Stimulated activated CD4-positive, alpha-beta T cell treated with anti-CD3 and anti-CD28 coated beads, Interleukin-15, amount 100 ng/mL, for 24 hours (primary cell): ENCODE data around the gene DLK2.
"Not testable (repeated sequence)": the region's sequence is repeated elsewhere in the genome, so short reads cannot be mapped to it uniquely, and the experiment has no call there.

ENCODE experiments used
- DNase-seq: peaks from one replicate; pipeline ENCODE4 v3.0.0-alpha.2; 2020

DLK2 gene, protein sequence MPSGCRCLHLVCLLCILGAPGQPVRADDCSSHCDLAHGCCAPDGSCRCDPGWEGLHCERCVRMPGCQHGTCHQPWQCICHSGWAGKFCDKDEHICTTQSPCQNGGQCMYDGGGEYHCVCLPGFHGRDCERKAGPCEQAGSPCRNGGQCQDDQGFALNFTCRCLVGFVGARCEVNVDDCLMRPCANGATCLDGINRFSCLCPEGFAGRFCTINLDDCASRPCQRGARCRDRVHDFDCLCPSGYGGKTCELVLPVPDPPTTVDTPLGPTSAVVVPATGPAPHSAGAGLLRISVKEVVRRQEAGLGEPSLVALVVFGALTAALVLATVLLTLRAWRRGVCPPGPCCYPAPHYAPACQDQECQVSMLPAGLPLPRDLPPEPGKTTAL

DNA sequence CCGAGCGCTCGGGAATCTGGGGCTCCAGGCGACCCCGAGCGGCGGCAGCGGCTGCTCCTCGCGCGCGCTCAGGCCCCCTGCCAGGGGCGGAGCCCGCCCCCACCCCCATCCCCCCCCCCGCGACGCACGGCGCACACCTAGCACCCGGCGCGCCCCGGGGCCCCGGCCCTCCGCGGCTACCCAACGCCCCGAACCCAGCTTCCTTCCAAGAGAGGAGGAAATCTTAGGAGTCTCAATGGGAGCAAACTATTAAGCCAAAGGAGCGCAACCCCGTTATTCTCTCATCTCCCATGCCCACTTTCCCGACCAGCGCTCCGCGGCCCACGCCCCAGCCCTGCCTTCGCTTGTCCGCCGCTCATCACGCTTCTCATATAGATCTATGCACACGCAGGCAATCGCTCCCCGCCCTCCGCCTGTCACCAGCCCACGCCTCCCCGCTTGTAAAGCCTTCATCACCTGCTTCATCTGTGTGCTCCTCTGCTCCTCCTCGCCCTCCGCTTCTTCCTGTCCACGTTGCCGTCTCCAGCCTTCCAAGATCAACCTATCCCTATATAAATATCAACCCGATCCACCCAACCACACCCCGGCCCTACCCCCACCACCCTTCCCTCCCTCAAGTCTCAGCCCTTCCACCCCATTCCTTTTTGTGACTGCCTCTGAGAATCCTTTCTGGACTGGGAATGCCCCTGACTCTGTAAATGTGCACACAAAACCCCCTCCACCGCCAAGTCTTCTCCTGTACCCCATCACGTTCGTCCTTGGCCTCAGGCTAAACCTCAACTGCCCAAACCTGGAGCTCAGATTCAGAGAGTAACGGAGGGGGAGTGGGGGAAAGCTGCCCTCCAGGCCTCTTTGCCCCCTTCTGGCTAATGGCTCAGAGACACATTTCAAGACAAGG is at the start of gene DLK2:
Gene DLK2 (minus strand): TSS at position 18 of the 898 bp plus-strand sequence. CDS start 723 bp downstream, outside the sequence.
- peak; percentile 76 for DNase-seq

DNA sequence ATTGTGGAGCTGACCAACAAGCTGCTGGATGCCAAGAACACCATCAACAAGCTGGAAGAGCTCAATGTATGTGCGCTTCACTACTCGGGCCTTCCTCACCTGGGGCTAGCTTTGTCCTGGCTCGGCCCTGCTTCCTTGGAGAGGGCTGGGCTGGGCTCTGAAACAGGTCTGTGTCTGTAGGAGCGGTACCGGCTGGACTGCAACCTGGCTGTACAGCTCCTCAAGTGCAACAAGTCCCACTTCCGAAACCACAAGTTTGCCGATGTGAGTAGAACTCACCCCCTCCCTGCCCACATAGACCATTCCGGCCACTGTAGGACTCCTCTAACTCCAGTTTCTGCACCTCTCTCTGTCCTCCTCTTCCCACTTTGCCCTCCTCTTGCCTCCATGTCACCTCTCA is 48.1 kb upstream of the DLK2 start:
- DNase-seq: no peak

DNA sequence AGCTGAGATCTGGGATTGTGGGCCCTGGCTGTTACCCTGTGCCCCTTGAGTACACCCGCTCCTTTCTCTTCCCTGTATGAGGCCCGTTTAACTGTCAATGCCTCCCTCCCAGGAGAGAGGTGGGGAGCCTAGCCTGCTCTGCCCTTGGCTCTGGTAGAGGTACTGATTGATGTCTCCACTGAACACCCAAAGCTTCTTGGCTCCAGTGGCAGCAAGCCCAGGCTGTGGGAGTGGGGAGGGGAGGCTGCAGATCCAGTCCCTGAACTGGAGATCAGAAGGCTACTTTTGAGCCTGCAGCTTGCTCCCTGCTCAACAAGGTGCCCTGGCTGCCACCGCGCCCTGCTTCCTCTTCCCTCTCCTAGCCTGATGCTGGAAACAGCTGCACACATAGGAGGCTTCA is 47.3 kb upstream of the DLK2 start:
- no peak for DNase-seq

DNA sequence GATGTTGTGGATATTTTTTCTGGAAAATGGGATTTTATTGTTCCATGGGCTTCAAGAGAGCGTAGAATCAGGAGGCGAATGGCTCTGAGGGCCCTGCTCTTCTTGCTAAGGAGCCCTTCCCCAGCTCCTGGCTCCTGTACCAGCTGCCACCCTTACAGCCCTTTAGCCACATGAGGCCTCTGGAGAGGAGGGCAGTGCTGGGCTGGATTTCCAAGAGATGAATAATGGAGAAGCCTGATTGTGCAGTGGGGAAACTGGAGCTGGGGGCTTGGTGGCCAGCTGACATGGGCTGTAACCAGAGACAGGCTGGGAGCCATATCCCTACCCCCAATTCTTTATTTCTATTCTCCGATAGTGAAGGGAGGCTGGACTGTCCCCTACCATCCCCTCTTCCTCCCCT is 45.6 kb upstream of the DLK2 start:
- DNase-seq: no peak

DNA sequence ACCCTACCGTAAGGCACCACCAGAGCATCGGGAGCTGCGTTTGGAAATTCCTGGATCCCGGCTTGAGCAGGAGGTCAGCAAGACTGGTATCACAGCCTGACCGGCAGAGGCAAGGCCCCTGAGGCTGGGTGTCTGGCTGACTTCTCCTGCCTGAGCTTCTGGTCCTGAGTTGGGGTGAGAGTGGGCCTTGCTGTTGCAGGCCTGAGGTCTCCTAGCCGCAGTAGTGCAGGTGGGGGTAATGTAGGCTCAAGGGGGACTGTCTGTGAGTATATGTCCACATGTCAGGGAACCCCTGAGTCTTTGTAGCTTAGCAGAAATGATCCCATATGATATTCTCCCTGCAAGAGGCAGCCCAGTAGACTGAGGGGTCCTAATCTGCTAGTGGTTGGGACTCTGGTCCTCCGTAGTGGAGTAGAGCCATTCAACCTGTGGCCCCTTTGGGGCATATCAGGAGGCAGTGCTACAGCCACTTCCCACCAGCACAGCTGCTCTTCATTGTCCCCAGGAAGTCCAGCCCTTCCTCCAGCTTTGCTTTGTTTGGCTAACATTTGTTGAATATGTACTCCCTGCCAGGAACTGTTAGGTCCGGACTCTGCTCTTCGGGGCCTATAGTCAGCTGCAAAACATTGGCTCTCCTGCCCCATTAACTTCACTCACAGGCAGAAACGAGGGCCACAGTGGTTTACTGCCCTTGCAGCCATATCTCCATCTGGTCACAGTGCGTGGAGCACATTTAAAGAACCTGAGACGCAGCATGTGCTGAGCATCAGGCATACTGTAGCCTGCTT is 43.9 kb upstream of the DLK2 start:
- DNase-seq: no peak

DNA sequence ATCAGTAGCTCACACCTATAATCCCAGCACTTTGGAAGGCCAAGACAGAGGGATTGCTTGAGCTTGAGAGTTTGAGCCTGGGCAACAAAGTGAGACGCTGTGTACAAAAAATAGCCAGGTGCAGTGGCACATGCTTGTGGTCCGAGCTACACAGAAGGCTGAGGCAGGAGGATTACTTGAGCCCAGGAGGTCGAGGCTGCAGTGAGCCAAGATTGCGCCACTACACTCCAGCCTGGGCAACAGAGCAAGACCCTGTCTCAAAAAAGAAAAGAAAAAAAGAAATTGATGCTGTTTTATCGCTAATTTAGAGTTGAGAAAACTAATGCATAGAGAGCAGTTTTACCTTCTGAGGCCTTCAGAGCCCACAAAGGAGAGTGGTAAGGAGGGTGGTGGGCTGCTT is 42.9 kb upstream of the DLK2 start:
- DNase-seq: not testable (repeated sequence)

DNA sequence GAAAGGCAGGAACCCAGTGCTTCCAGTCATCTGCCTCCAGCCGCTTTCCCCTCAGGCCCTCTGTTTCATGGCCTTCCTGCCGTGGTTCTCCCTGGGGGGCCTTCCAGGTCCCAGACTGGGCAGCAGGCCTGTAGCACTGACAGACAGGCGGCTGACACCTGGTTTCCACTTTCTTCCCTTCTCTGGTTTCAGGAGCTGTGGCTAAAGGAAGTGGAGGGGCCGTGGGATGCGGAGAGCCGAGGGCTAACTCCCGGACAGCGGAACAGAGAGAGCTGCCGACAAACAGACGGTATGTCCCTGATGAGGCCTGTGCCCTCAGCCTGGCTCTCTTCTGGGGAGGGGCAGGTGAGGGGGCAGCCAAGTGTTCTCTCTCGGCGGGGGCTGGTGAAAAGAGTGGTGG is 42.3 kb upstream of the DLK2 start:
- DNase-seq: no peak

DNA sequence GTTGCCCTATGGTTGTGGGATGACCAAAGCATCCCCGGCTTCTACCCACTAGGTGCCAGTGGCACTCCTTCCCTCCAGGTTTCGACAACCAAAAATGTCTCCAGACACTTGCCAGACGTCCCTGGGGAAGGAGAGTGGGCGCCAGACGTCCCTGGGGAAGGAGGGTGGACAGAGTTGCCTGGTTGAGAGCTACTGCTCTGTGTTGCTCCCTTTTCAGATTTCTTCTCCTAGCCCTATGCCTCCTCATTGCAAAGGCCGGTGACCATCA is 41.7 kb upstream of the DLK2 start:
- DNase-seq: no peak

DNA sequence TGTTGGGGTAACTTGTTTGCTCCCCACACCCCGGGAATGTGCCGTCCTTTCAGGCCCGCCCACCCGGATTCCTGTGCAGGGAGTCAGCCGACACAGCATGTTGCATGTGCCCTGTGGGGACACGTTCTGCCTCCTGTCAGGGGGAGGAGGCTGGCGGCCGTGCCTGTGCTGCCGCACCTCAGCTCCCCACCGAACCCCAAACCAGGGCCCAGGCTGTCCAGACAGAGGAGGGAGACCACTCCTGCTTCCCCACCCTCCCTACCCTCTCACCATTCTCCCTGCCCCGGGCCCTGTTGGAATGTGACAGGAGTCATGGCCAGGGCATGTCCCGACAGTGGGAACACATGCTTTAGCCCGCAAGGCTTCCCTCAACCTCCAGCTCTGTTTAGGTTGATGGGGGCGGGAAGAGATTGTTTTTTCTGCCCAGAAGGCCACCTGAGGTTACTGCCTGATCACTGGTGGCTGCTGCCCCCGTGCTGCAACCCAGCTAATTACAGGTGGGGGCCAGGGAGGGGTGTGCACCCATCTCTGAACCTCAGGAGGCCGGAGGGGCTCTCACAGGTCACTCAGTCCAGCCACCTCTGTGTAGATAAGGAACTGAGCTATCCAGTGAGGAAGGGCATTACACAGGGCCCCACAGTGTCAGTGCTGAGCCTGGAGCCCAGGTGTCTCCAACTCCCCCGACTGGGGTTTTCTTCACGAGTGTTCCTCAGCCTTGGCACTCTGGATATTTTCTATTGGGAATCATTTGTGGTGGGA is 41.2 kb upstream of the DLK2 start:
- DNase-seq: peak; percentile 20

DNA sequence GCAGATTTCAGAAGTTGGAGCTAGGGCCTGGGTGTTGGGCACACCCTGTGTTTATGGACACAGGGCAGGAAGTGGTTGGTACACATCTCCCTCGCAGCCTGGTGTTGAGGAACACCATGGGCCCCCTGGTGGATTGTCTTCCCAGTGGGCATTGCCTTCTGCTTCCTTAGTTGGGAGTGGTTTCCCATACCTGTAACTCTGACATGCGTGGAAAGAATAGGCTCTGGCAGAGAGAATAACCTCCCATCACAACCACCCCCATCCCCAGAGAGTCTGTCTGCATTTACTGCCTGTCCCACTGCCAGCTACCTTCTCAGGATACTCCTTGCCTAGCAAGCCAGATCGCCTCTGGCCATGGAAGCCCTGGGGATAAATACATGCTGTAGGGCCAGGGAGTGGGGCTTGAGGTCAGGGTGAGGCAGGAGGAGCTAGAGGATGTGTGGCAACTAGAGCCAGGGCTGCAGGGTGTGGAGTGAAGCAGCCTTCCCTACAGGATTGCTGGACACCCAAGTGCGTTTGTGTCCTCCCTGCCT is 40.1 kb upstream of the DLK2 start:
- no peak for DNase-seq

DNA sequence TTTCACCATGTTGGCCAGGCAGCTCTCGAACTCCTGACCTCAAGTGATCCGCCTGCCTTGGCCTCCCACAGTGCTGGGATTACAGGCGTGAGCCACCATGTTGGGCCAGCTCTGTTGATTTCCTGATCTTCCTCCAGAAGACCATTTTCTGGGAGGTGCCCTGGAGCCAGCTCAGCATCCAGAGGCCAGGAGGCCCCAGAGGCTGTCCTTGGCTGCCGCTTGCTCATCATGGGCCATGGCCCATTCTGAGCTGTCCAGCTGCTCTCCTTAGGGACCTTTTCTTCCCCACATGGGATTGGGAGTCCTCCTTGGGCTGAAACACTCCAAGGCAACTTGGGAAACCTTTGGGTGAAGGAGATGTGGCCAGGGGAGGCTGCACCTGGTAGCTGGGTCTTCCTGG is 39.4 kb upstream of the DLK2 start:
- DNase-seq: no peak

DNA sequence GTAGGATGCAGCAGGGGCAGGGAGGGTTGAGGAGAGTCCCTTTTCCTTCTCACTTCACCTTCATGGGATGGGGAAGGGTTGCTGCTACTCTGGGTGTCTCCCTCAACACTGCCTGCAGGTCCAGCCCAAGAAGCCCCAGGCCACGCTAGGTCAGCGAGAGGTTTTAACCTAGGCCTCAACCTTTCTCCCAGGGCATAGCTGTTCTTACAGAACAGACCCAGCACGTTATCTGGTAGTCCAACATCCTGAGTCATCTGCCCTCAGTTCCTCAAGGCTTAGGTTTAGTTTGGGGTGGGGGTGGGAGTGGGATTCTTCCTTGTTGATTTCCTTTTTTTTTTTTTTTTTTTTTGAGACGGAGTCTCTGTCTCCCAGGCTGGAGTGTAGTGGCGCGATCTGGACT is 39.0 kb upstream of the DLK2 start:
- no peak for DNase-seq

DNA sequence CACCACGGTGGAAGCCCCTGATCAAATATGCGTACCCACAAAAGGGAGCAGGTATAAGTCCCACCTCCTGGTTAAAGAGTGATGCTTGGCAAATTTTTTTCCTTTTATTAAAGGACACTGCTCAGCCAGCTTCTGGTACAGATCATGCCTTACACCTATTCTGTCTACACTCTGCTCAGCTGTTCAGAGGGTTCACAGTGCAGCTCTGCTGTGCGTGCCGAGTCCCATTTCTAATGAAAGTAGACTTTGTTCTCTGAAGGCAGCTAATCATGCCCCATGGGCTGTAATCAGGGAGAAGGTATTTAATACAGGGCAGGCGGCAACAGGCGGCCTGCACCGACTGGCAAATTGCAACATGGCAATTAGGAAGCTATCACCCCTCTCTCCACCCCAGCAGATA is 38.5 kb upstream of the DLK2 start:
- no peak for DNase-seq

DNA sequence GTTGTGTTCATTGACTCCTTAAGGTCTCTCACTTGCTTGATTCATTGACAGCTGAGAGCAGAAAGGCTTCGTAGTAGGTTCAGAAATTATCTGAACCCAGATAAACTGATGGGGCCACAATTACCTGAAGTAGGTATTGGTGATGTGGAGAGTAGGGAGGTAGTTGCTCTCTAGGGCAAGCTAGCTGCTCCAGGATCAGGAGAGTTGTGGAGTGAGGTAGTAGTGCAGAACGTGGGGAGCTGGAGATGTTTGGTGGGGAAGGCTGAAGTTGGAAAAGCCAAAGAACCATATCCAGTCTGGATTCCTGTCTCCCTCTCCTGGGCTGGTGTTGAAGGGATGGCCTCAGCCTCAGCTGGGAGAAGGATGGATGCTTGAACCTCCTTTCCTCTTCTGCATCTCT is 37.9 kb upstream of the DLK2 start:
- DNase-seq: no peak

DNA sequence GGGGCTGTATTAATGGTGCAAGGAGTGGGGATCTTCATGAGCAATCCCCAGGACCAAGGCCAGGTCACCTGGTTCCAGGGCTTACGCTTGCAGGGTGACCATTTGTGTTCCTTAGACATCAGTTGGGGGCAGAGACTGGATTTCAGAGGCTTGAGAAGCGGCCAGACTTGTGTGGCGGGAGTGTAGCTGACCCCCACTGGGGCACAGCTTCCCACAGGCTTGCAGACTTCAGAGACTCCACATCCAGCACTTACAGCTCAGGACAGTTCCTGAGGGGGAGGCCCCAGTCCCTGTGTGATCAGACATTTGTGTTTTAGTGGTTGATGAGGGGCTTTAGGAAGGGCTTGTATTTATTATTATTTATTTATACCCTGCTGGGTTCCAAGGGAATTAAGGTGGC is 37.3 kb upstream of the DLK2 start:
- DNase-seq: no peak

DNA sequence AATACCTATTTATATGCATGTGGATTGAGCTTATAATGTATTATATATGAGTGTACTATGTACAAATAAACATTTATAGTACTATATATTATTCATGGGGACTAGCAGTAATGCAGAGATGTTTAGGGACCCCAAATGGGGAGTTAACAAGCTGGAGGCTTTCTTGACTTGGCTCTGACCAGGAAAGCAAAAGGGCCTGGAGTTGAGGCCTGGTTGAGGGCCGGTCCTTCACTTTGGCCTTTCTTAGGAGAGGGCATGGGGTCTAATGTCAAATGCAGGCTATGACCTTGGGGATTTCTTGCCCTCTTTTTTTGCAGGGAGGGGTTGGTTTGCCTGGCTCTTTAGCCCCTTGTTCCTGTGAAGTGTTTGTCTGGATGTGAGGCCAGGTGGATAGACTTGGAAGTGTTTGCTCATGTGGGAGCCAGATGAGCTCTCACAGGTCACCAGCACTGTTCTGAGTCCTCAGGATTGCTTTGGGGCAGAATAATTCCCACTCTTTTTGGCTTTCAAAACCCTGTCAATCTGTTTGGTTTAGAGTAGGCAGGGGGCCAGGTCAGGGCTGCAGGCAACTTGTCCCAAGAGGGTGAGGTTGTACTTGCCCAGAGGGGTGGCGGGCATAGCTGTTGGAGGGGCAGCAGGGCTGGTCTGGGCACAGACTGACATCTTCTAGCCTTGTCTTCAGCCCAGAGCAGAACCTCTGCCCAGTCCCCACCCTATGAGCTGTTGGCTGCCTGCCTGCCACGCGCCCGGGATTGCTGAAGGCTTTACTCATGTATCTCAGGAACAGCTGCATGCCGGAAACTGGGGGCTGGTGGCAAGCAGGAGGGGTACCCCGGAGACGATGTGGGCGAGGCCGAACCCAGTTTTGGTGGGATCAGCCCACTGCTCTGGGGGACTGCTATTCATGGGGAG is 36.7 kb upstream of the DLK2 start:
- no peak for DNase-seq

DNA sequence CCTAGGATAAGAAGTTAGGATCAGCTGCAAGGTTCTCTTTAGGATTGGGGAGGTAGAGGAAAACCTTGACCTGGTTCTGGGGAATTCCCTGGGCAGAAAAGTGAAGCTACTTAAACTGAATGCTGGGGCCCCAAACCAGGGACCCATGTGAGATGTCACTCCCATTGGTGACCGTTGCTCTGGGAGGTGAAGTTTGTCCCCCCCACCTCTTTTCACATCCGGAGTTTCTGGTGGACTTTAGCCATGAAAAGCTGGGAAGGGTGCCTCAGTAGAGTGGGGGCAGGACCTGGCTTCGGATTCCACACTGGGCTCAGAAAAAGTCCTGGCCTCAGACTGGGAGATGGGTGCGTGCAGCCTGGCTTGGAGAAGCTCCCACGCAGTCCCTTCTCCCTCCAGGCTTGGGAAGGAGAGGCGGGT is 35.2 kb upstream of the DLK2 start:
- no peak for DNase-seq

DNA sequence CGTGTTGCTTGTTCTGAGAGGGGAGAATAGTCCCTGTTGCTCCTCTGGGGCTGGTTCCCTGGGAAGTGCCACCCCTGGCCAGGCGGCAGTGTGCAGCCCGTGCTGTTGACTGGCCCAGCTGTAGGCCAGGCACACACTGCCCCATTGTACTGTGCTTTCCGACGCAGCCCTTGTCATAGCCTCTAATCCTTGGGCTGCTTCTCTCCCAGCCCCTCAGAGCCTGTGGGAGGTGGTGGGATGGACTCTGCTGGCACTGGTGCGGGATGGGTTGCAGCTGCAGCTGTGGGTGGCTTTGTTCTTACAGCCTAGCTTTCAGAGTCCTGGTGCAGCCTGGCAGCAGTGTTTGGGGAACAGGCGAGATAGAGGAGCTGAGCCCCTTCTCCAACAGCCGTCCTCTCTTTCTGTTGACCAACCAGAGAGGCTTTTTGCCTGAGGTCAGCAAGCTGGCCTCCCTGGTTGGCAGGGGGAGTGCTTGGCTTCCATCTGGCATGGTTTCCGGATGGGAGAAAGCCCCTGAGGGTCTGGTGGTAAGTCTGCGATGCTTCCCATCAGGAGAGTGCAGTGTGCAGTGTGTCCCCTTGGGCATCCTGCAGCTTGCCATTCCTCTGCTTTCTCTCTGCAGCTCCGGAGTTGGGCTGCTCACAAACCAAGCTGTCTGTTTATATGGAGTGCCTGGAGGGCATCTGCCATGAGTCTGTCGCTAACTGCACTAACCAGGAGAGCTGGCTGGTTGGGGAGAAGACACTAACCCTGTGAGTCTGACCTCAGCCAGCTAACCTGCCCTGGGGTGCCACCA is 34.1 kb upstream of the DLK2 start:
- DNase-seq: no peak

DNA sequence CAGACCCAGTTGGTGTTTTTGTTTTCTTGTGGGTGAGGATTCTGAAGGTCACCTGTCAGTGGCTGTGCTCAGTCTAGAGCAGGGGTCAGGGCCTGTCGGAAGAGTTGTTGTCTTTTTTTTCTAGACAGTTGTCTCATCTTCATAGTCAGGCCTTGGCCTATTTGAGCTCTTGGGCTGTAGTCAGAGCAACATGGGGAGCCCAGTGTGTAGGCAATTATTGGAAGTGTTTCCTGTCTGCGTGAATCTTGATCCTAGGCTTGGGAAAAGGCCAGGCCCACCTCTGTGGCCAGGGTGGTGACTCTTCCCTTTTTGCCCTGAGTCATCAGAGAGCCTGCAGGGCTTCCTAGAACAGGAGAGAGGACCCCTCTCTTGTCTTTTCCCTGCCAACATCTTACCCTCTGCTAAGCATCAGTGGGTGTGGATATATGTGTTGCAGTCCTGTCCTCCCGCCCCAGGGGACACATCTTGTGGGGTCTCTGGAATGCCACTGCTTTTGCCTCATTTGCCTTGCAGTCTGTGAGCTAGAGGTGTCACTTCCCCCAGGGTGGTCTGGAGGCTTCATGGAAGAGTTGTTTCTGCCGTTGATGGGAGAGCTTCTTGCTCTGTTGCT is 33.4 kb upstream of the DLK2 start:
- no peak for DNase-seq

DNA sequence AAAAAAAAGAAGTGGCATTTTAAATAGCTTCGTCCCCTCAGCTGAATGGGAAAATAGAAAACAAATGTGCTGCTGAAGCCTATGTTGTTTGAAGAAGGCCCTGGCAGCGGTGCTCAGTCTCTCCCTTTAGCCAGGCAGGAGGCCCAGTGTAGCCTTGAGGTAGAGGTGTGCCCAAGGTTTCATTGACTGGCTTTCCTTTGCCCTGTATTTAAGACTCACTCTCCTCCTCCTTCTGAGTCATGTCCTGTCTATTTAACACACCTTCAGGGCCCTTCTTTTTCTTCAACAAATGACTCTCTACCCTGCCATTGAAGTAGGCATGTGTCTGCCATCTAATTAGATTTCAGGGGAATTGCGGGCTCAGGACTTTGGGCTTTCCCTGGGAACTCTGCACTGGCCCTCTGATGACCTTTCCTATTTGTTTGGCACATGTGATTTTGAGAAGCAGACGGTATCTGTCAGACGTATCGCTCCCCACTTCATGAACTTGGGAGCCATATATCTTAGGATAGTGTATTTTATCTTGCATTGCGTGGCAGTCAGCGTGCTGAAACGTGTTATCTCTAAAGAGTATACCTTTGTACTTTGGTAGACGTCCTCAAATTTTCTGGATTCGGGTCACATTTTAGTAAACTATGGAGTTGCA is 26.4 kb upstream of the DLK2 start:
- DNase-seq: no peak
